ENCODE results near the gene ARHGAP35.
A peak's percentile ranks its signal among the peaks of the same experiment; 100 is the strongest.
"Not testable (repeated sequence)": the region's sequence is repeated elsewhere in the genome, so short reads cannot be mapped to it uniquely, and the experiment has no call there.

The ARHGAP35 gene

GRCh38 chr19:46845959-46846459 lies 14.8 kb upstream of the ARHGAP35 start:
- no peak for DNase-seq

GRCh38 chr19:46847528-46847927 lies 13.3 kb upstream of the ARHGAP35 start:
- DNase-seq: no peak

GRCh38 chr19:46848389-46848788 lies 12.4 kb upstream of the ARHGAP35 start:
- DNase-seq: no peak

- DNase-seq: no peak
Measured at GRCh38 chr19:46849610-46850009, 11.2 kb upstream of the ARHGAP35 start.

- DNase-seq: peak; percentile 95
Measured at GRCh38 chr19:46850228-46851203, 10.3 kb upstream of the ARHGAP35 start, which contains the start of gene AP2S1. AP2S1 (minus strand) TSS chr19:46850846; CDS start chr19:46850766, 80 bp downstream.

- DNase-seq: no peak
Measured at GRCh38 chr19:46852830-46853229, 8.0 kb upstream of the ARHGAP35 start.

GRCh38 chr19:46854698-46855097 lies 6.1 kb upstream of the ARHGAP35 start:
- DNase-seq: not testable (repeated sequence)

GRCh38 chr19:46856062-46857022 lies 4.5 kb upstream of the ARHGAP35 start:
- DNase-seq: peak; percentile 62

- no peak for DNase-seq
Measured at GRCh38 chr19:46859637-46860124, 1.1 kb upstream of the ARHGAP35 start.

- peak; percentile 83 for DNase-seq
Measured at GRCh38 chr19:46860125-46860845, 512 bp upstream of the ARHGAP35 start.

GRCh38 chr19:46861691-46862502 lies 1.1 kb downstream of the ARHGAP35 start:
- no peak for DNase-seq

- DNase-seq: no peak
Measured at GRCh38 chr19:46862503-46862834, 1.7 kb downstream of the ARHGAP35 start.

- no peak for DNase-seq
Measured at GRCh38 chr19:46862974-46863632, 2.3 kb downstream of the ARHGAP35 start.

GRCh38 chr19:46863818-46864629 lies 3.2 kb downstream of the ARHGAP35 start:
- DNase-seq: no peak

GRCh38 chr19:46866407-46867136 lies 5.8 kb downstream of the ARHGAP35 start:
- DNase-seq: no peak

- no peak for DNase-seq
Measured at GRCh38 chr19:46867170-46867569, 6.4 kb downstream of the ARHGAP35 start.

- DNase-seq: no peak
Measured at GRCh38 chr19:46868025-46868802, 7.4 kb downstream of the ARHGAP35 start.

GRCh38 chr19:46871173-46871572 lies 10.4 kb downstream of the ARHGAP35 start:
- DNase-seq: not testable (repeated sequence)

Data from NCI-H524 treated with DMSO at 0.1 percent for 48 hours (cell line).